ENCODE data around the gene IGF1.

DNA sequence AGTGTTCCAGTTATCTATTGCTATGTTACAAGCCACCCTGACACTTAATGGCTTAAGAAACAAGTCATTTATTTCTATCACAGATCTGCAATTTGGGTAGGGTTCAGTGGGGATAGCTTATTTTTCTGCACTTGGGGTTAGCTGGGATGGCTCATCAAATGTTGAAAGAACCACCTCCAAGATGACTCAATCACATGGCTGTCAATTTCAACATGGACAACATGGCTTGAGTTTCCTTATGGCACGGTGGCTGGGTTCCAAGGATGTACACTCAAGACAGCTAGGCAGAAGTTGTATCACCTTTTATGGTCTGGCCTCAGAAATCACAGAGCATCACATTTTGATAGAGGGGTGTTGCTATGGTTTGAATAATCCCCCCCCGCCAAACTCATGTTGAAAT lies 24.5 kb upstream of the IGF1 start:
- TF ChIP-seq TCF12 (IDR thresholded peaks at IDR 0.05; ENCODE audit: low read depth, low read length) (no peak), HDAC6 (IDR thresholded peaks at IDR 0.05; ENCODE audit: unreplicated experiment) (no peak), TARDBP (IDR thresholded peaks at IDR 0.05; ENCODE audit: borderline replicate concordance) (no peak), ZSCAN29 (IDR thresholded peaks at IDR 0.05) (no peak), NFYA (IDR thresholded peaks at IDR 0.05; ENCODE audit: borderline replicate concordance, low read depth, low read length) (no peak), TAF1 (IDR thresholded peaks at IDR 0.05; ENCODE audit: borderline replicate concordance, low read depth, low read length) (no peak)
- TF ChIP-seq, protein P1, sequence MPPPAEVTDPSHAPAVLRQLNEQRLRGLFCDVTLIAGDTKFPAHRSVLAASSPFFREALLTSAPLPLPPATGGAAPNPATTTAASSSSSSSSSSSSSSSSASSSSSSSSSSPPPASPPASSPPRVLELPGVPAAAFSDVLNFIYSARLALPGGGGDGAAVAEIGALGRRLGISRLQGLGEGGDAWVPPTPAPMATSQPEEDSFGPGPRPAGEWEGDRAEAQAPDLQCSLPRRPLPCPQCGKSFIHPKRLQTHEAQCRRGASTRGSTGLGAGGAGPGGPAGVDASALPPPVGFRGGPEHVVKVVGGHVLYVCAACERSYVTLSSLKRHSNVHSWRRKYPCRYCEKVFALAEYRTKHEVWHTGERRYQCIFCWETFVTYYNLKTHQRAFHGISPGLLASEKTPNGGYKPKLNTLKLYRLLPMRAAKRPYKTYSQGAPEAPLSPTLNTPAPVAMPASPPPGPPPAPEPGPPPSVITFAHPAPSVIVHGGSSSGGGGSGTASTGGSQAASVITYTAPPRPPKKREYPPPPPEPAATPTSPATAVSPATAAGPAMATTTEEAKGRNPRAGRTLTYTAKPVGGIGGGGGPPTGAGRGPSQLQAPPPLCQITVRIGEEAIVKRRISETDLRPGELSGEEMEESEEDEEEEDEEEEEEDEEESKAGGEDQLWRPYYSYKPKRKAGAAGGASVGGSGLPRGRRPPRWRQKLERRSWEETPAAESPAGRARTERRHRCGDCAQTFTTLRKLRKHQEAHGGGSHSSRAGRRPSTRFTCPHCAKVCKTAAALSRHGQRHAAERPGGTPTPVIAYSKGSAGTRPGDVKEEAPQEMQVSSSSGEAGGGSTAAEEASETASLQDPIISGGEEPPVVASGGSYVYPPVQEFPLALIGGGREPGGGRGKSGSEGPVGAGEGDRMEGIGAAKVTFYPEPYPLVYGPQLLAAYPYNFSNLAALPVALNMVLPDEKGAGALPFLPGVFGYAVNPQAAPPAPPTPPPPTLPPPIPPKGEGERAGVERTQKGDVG (CRISPR knock-in tag; IDR thresholded peaks at IDR 0.05) = no peak
- TF ChIP-seq, protein P2, sequence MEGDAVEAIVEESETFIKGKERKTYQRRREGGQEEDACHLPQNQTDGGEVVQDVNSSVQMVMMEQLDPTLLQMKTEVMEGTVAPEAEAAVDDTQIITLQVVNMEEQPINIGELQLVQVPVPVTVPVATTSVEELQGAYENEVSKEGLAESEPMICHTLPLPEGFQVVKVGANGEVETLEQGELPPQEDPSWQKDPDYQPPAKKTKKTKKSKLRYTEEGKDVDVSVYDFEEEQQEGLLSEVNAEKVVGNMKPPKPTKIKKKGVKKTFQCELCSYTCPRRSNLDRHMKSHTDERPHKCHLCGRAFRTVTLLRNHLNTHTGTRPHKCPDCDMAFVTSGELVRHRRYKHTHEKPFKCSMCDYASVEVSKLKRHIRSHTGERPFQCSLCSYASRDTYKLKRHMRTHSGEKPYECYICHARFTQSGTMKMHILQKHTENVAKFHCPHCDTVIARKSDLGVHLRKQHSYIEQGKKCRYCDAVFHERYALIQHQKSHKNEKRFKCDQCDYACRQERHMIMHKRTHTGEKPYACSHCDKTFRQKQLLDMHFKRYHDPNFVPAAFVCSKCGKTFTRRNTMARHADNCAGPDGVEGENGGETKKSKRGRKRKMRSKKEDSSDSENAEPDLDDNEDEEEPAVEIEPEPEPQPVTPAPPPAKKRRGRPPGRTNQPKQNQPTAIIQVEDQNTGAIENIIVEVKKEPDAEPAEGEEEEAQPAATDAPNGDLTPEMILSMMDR (IDR thresholded peaks at IDR 0.05 in 2 of 3, conservative IDR thresholded peaks at IDR 0.05 in 1 of 3; ENCODE audit: control insufficient read depth in 2 of 3, extremely low read depth in 1 of 3, insufficient read depth in 1 of 3, low read depth in 3 of 3, low read length in 3 of 3) = no peak
- TF ChIP-seq, protein P3, sequence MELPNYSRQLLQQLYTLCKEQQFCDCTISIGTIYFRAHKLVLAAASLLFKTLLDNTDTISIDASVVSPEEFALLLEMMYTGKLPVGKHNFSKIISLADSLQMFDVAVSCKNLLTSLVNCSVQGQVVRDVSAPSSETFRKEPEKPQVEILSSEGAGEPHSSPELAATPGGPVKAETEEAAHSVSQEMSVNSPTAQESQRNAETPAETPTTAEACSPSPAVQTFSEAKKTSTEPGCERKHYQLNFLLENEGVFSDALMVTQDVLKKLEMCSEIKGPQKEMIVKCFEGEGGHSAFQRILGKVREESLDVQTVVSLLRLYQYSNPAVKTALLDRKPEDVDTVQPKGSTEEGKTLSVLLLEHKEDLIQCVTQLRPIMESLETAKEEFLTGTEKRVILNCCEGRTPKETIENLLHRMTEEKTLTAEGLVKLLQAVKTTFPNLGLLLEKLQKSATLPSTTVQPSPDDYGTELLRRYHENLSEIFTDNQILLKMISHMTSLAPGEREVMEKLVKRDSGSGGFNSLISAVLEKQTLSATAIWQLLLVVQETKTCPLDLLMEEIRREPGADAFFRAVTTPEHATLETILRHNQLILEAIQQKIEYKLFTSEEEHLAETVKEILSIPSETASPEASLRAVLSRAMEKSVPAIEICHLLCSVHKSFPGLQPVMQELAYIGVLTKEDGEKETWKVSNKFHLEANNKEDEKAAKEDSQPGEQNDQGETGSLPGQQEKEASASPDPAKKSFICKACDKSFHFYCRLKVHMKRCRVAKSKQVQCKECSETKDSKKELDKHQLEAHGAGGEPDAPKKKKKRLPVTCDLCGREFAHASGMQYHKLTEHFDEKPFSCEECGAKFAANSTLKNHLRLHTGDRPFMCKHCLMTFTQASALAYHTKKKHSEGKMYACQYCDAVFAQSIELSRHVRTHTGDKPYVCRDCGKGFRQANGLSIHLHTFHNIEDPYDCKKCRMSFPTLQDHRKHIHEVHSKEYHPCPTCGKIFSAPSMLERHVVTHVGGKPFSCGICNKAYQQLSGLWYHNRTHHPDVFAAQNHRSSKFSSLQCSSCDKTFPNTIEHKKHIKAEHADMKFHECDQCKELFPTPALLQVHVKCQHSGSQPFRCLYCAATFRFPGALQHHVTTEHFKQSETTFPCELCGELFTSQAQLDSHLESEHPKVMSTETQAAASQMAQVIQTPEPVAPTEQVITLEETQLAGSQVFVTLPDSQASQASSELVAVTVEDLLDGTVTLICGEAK (IDR thresholded peaks at IDR 0.05; ENCODE audit: borderline replicate concordance) = no peak
- TF ChIP-seq, protein P4, sequence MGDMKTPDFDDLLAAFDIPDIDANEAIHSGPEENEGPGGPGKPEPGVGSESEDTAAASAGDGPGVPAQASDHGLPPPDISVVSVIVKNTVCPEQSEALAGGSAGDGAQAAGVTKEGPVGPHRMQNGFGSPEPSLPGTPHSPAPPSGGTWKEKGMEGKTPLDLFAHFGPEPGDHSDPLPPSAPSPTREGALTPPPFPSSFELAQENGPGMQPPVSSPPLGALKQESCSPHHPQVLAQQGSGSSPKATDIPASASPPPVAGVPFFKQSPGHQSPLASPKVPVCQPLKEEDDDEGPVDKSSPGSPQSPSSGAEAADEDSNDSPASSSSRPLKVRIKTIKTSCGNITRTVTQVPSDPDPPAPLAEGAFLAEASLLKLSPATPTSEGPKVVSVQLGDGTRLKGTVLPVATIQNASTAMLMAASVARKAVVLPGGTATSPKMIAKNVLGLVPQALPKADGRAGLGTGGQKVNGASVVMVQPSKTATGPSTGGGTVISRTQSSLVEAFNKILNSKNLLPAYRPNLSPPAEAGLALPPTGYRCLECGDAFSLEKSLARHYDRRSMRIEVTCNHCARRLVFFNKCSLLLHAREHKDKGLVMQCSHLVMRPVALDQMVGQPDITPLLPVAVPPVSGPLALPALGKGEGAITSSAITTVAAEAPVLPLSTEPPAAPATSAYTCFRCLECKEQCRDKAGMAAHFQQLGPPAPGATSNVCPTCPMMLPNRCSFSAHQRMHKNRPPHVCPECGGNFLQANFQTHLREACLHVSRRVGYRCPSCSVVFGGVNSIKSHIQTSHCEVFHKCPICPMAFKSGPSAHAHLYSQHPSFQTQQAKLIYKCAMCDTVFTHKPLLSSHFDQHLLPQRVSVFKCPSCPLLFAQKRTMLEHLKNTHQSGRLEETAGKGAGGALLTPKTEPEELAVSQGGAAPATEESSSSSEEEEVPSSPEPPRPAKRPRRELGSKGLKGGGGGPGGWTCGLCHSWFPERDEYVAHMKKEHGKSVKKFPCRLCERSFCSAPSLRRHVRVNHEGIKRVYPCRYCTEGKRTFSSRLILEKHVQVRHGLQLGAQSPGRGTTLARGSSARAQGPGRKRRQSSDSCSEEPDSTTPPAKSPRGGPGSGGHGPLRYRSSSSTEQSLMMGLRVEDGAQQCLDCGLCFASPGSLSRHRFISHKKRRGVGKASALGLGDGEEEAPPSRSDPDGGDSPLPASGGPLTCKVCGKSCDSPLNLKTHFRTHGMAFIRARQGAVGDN (IDR thresholded peaks at IDR 0.05) = no peak
